NCI-H2171 treated with DMSO at 0.1 percent for 48 hours (cell line): Measurements from ENCODE around the gene CRP.
"Not testable (repeated sequence)": the region's sequence is repeated elsewhere in the genome, so short reads cannot be mapped to it uniquely, and the experiment has no call there.

Source experiments
- DNase-seq: peaks from one replicate; lab custom pipeline; 2025; lab: John Stamatoyannopoulos, UW

CRP gene

GRCh38 chr1:159714529-159714928, at the start of gene CRP:
Gene CRP (minus strand): TSS chr1:159714589. CDS start chr1:159714485, 104 bp downstream.
- no peak for DNase-seq

GRCh38 chr1:159763686-159764085, 49.3 kb upstream of the CRP start:
- DNase-seq = no peak

DNA sequence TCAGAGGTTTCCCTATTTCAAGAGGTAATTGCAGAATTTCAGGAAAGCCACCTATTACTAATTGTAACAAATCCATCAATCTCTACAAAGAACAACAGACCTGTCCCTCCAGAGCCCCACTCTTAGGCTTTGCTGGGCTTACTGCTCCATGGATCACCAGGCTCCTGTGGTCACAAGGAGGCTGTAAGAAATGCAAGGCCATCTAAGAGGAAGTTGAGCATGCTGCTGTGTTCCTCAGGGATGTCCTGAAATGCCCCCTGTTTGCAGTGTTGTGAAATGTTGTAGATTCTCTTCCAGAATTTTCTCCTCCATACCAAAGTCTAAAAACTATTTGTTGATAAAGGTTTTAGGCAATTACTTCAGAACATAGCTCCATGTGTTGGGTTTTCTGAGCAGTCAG, 42.0 kb upstream of the CRP start:
- no peak for DNase-seq

DNA sequence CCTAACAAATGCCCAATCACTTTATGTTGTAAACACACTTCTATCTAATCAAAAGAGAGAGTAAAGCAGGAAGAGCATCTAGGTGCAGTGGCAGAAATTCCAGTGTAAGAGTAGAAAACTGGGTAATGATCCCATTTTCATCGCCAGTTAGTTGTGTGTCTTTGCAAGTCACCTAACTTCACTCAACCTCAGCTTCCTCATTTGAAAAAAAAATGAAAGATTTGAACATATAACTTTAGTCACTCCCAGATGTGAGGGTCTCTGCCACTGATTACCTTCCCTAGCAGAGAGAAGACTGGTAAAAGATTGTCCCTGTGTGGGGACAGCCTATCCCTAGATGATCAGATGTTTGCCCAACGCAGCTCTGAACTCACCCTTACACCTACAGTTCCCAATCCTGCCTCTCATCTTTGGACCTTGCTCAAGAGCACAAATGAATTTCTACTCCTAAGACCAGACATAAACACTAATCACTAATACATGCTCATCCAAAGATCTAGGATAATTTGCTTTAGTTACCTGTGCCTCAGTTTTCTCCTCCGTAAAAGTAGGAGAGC, 41.1 kb upstream of the CRP start:
- DNase-seq = no peak

- no peak for DNase-seq
Observed at GRCh38 chr1:159753386-159753785, 39.0 kb upstream of the CRP start.

GRCh38 chr1:159752135-159752580, 37.8 kb upstream of the CRP start:
- DNase-seq = no peak

DNA sequence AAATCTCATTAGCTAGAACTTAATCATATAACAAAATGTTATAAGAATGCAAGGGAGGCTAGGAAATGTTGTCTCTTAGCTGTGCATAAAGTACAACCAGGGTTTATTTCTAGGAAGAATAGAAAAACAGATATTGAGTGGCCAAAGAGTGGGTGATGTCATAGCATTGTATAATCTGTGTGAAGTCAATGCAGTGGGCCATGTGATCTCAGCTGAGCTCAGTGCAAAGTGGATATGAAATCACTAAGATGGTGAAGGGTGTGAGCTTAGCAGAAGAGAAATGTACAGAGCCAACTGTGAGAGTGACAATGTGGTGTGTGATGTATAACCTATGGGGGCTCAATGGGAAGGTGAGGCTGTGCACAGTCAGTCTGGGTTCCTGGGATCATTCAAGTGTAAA, 36.6 kb upstream of the CRP start:
- no peak for DNase-seq

DNA sequence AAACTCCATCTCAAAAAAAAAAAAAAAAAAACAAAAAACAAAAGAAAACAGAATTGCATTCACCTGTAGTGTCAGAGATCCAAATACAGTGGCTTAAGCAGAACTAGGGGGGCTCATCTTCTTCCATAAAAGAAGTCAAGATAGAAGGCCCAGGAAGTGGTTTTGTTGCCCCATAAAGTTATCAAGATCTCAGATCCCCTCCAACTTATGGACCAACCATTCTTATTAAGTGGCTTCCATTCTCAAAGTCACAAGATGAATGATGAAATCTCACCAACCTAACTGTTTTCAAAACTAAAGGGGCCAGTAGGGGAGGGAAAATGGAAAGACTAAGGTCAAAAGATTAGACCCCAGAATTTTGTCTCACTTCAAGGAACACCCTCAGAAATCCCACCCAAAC, 36.2 kb upstream of the CRP start:
- no peak for DNase-seq

DNA sequence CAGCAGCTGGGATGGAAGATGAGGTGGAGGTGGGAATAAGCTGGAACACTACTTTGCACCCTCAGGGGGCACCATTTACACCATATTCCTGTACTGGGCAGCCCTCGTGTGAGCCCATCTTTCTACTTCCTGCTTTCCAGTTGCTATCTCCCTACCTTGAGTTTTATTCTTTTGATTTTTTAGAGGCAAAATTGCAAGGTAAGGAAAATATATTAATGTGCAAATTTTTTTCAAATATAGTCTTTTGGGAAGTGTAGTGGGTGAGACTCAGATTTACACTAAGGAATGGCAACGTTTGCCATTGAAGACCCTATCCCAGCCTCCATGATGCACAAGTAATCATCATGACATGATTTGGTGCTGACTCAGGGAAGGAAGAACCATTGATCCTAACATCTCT, 35.2 kb upstream of the CRP start:
- DNase-seq = no peak

DNA sequence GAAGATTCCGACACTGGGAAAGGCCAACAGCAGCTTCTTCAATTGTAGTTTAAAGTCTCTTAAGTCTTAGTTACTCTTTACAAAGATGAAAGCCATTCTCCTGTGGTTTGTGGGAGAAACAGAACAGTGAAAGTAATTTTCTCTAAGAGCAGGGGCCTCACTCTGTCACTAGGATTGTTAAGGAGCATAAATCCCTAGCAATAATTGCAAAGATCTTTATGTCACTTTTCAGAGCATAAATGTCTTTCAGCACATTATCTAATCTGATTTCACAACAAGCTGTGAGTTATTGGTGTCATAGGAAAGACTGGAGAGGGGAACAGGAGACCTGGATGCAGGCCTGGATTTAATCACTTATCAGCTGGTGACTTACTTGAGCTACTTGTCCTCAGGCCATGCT, 34.0 kb upstream of the CRP start:
- DNase-seq = no peak

DNA sequence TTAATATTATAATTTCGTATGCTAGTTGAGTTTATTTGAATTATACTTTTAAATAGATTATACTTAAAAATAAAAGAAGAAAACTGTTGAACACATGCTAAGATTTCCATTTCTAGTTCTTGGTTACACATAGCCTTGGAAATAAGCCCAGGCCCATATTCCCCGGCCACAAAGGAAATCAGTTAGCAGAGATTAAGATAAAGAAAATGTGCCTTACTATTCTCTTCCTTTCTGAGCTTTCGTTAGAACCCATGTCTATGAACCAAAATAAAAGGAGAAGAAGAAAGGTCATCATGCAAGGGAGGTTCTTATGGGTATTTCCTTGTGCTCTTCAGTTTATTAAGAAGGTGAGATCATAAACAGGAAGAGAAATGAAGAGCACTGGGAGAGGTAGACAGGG, 32.3 kb upstream of the CRP start:
- no peak for DNase-seq

DNA sequence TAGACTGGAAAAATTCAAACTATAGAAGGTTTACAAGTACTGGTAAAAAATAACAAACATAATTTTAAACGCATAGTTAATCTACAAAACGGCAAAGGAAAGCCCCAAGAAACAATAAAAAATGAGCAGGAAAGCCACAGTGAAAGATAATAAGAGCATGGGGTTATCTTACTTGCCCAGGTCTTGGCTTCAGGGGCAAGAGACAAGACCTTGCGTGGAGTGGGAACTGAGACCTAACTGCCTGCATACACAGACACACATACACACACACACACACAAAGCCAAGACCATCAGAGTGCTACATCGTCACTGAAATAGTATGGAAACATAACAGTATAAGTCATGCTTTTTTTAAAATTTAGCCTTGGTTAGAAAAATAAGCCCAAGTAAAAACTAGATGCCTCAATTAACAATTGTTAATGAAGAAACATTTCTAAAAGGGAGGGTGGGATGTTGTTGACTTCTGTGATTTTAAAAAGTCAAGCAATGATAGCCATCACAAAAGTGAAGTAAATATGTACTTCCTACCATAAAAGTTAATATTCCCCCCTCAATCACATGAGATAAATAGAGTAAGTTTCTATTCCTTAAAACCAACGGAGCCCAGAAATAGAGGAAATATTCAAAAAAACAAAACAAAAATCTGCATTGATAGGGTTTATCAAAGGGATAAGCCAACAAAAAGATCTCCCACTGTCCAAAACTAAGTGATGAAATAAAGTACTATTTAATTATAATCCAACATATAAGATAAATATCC, 29.4 kb upstream of the CRP start:
- no peak for DNase-seq

- no peak for DNase-seq
Observed at GRCh38 chr1:159737238-159737916, 23.0 kb upstream of the CRP start.

DNA sequence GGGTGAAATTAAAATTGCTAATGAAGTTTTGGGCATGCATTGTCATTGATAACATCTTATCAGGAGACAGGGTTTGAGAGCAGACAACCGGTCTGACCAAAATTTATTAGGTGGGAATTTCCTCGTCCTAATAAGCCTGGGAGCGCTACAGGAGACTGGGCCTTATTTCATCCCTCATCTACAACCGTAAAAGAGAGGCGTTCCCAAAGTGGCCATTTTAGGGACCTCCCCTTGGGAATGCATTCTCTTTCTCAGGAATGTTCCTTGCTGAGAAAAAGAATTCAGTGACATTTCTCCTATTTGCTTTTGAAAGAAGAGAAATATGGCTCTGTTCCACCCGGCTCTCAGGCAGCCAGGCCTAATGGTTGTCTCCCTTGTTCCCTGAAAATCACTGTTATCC, 8.8 kb upstream of the CRP start:
- DNase-seq = not testable (repeated sequence)

GRCh38 chr1:159719990-159720389, 5.6 kb upstream of the CRP start:
- DNase-seq = no peak

DNA sequence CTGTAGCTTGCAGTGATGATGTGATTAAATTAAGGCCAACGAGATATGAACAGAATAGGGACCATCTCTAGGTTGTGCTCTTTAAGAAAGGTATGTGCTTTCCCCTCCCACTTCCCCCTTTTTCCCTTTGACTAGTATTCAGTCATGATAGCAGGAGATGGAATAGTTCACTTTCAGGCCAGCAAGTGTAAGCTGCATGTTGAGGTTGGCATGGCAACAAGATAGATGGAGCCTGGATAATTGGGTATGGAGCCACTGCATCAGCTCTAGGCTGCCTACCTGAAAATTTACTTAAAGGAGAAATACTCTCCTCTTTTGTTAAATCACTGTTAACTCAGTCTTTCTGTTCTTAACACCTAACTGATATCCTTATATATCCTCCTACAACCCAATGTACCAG, 1.5 kb upstream of the CRP start:
- no peak for DNase-seq

- DNase-seq = no peak
Observed at GRCh38 chr1:159712080-159712479, 2.3 kb downstream of the CRP start.

DNA sequence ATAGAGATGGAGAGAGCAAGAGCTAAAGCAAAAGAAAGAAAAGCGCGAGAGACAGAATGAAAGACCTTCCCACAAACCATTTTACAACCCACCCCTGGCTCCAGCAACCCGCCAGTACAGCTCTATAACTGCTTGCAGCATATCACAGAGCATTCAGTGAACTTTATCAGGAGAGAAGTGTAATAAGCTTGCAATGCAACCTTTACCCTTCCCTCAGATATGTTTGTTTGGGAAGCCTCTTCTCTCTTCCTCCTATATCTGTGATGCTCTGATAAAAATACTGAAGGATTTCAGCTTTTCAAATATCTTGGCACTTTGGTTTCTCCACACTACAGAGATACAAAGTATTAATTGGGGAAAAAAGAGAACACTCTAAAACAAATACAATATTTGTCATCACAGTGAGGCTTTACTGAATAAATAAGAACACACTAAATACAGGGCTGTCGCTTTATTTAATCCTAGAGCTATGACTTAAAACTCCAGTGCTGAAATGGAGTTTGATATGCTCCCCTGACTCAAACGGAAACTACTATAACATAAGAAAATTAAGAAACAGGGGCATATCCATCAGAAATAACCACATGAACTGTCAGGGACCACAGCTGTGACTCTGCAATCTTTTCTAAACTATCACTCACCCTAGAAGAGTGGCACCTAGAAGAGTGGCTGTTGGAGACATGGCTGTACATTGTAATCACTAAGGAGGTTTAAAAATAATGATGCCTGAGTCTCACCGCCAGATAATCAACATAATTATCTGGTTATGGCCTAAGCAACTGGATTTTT, 6.7 kb downstream of the CRP start:
- no peak for DNase-seq

- no peak for DNase-seq
Observed at GRCh38 chr1:159705904-159706256, 8.5 kb downstream of the CRP start.

GRCh38 chr1:159705251-159705903, 9.0 kb downstream of the CRP start:
- no peak for DNase-seq

DNA sequence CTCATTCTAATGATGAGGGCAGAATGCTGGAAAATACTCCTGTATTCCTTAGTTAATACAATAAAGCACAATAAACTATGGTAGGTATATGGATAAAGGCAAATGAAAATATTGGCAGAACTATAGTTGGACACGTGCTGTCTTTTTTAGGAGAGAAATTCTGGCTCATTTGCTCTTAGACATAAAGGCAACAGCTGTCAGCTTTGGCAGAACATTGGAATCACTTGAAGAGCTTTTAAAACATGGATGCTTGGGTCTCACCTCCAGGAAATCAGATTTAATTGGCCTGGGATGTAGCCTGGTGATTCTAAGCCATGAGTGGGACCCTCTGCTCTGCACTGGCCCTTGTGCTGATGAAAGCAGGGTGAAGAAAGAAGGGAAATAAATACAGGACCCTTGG, 9.9 kb downstream of the CRP start:
- DNase-seq = no peak

GRCh38 chr1:159700312-159700711, 14.1 kb downstream of the CRP start:
- DNase-seq = no peak
